Right lung (tissue), 10 donors: ENCODE results near the gene MIB2. TPM values are rescaled to one million over a fixed set of nuclear protein-coding genes. Genes with fewer than 3 reads are reported as not detected.
"Not testable (repeated sequence)": the region's sequence is repeated elsewhere in the genome, so short reads cannot be mapped to it uniquely, and the experiment has no call there.

Source experiments
- DNase-seq, 2 donors: peaks; one replicate each; pipeline ENCODE4 v3.0.0-alpha.2; 2013
- long read RNA-seq, 8 donors: transcript quantifications; one replicate each; lab custom pipeline, GENCODE V29; 2026
- polyA plus RNA-seq, 5 donors: library from polyadenylated mRNA; unstranded; fragments of 120-200 nt; gene quantifications; one replicate each; pipeline versions ENCODE4 v1.2.1 to v1.2.3, GENCODE V29; 2013; ENCODE audit warnings: inconsistent platforms in 1 of 5, low replicate concordance in 1 of 5; ENCODE audit not compliant: insufficient read length in 5 of 5, insufficient read depth in 1 of 5

MIB2 gene
- polyA plus RNA-seq = 100 to 1,000 TPM in 1 of 5 donors, 10 to 100 TPM in 4; 33.2 to 126 (median 58.6) TPM
- long read RNA-seq, donor 1, partial matches to known transcripts = 0 of 1 reads
- long read RNA-seq, donor 1, other reads (novel, unspliced or antisense) = 0 of 1 reads
- long read RNA-seq, donor 2, partial matches to known transcripts = 5 of 6 reads
- long read RNA-seq, donor 2, other reads (novel, unspliced or antisense) = 0 of 6 reads
- long read RNA-seq, donor 3, partial matches to known transcripts = 0 of 10 reads
- long read RNA-seq, donor 3, other reads (novel, unspliced or antisense) = 9 of 10 reads
- long read RNA-seq, donor 4 = 0 reads
- long read RNA-seq, donor 5, partial matches to known transcripts = 0 of 1 reads
- long read RNA-seq, donor 5, other reads (novel, unspliced or antisense) = 0 of 1 reads
- long read RNA-seq, donor 6, partial matches to known transcripts = 0 of 7 reads
- long read RNA-seq, donor 6, other reads (novel, unspliced or antisense) = 0 of 7 reads
- long read RNA-seq, donor 7, partial matches to known transcripts = 0 of 15 reads
- long read RNA-seq, donor 7, other reads (novel, unspliced or antisense) = 10 of 15 reads
- long read RNA-seq, donor 8 = 0 reads

GRCh38 chr1:1615256-1616044 lies at the start of gene MIB2:
MIB2 (plus strand) TSS chr1:1615500; CDS start chr1:1623453, 7,953 bp downstream.
- peak; percentile 94 to 96 for DNase-seq

GRCh38 chr1:1567152-1567875 lies 48.0 kb upstream of the MIB2 start:
- DNase-seq = no peak

- no peak for DNase-seq
These were observed 47.4 kb upstream of the MIB2 start for GRCh38 chr1:1567891-1568291.

GRCh38 chr1:1569341-1569740 lies 46.0 kb upstream of the MIB2 start:
- no peak for DNase-seq

- peak; percentile 50 to 68 for DNase-seq
These were observed 41.2 kb upstream of the MIB2 start for GRCh38 chr1:1573843-1574720.

- peak; percentile 90 to 93 for DNase-seq
These were observed 40.4 kb upstream of the MIB2 start, which contains the start of gene SSU72 for GRCh38 chr1:1574721-1575537. SSU72 (minus strand) TSS chr1:1574863; CDS start chr1:1574557, 306 bp downstream.

- no peak for DNase-seq
These were observed 37.8 kb upstream of the MIB2 start for GRCh38 chr1:1577367-1578011.

GRCh38 chr1:1578371-1578940 lies 36.8 kb upstream of the MIB2 start:
- DNase-seq = no peak

- no peak for DNase-seq
These were observed 32.5 kb upstream of the MIB2 start for GRCh38 chr1:1582585-1583346.

GRCh38 chr1:1583347-1584010 lies 31.8 kb upstream of the MIB2 start:
- no peak for DNase-seq

GRCh38 chr1:1591452-1591851 lies 23.8 kb upstream of the MIB2 start:
- no peak for DNase-seq

GRCh38 chr1:1593834-1594601 lies 21.3 kb upstream of the MIB2 start:
- DNase-seq = no peak

GRCh38 chr1:1594602-1595260 lies 20.6 kb upstream of the MIB2 start:
- DNase-seq = no peak

GRCh38 chr1:1595341-1595740 lies 20.0 kb upstream of the MIB2 start:
- DNase-seq = not testable (repeated sequence)

- DNase-seq = no peak
These were observed 18.6 kb upstream of the MIB2 start for GRCh38 chr1:1596493-1597274.
